SJSA1 (cell line): ENCODE measurements around the gene SLC12A7. TPM values are rescaled to one million over a fixed set of nuclear protein-coding genes. Genes with fewer than 3 reads are reported as not detected.
"Not testable (repeated sequence)": the region's sequence is repeated elsewhere in the genome, so short reads cannot be mapped to it uniquely, and the experiment has no call there.

Experiments used
- DNase-seq, 2 experiments: peaks; one replicate each; pipeline ENCODE4 v3.0.0-alpha.2; 2015 to 2020; ENCODE audit warnings: low spot score in 2 of 2, low read depth in 1 of 2
- H3K27ac ChIP-seq: fragments of 250-450 bp; sonication (Bioruptor Pico); 2 replicates; pipeline ENCODE4 v1.5.1; 2020; ENCODE audit warnings: mild to moderate bottlenecking, moderate library complexity
- H3K27me3 ChIP-seq: fragments of 250-450 bp; sonication (Bioruptor Pico); replicated peaks from 2 replicates; pipeline ENCODE4 v1.5.1; 2020; ENCODE audit warnings: mild to moderate bottlenecking, moderate library complexity
- H3K36me3 ChIP-seq: fragments of 250-450 bp; sonication (Bioruptor Pico); 2 replicates; pipeline ENCODE4 v1.5.1; 2020; ENCODE audit warnings: mild to moderate bottlenecking
- H3K4me1 ChIP-seq: fragments of 250-450 bp; sonication (Bioruptor Pico); replicated peaks from 2 replicates; pipeline ENCODE4 v1.6.1; 2021; ENCODE audit warnings: mild to moderate bottlenecking
- H3K4me3 ChIP-seq: fragments of 250-450 bp; sonication (Bioruptor Pico); 2 replicates; pipeline ENCODE4 v1.5.1; 2020; ENCODE audit warnings: mild to moderate bottlenecking
- H3K9me3 ChIP-seq: fragments of 250-450 bp; sonication (Bioruptor Pico); replicated peaks from 2 replicates; pipeline ENCODE4 v1.5.1; 2020; ENCODE audit warnings: mild to moderate bottlenecking
- total RNA-seq: library from RNA; depleted of rRNA; stranded (reverse); fragments of >200 nt; shearing (Covaris generic); gene quantifications from 2 replicates; pipeline ENCODE4 v1.2.3, GENCODE V29; 2014

Gene SLC12A7
- total RNA-seq, 1 experiment from 2014 or later: 11.9 TPM

DNA sequence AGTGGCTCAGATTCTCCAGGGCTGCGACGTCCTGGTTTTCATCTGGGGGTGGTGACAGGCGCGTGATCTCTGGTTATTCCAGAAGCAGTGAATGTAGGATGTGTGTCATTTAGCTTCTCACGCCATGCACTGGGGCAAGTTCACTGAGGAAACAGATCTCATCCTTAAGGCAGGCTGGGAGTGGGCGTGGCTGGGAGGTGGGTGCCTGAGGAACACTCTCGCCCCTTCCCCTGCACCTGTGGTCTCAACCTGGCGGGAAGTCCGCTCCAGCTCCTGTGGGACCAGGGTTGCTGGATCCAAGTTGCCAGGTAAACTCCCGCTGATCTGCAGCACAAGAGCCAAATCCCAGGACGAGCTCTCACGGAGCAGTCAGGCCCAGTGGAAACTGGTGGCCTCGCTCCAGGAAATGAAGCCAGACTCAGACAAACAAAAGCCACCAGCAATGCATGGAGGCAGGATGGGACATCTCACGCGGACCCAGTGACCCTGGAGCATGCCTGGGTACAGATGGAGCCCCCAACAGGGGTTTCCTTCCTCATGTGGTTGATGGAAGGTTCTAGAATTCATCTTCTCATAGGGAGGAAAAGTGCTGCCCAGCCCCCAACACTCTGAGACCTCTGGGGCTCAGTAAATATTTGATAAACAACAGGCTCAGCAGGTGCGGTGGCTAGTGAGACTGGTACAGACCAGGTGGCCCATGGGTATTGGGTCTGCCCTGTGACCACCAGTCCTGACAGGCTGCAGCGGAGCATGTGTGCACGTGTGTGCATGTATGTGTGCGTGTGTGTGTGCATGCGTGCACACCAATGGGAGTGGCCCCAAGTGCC, 16.3 kb upstream of the SLC12A7 start:
- no peaks in the 10 kb centered on the region; the same call in 1 of the 2 replicates for H3K27me3 ChIP-seq
- H3K9me3 ChIP-seq: no peaks in the 10 kb centered on the region
- DNase-seq: no peak

DNA sequence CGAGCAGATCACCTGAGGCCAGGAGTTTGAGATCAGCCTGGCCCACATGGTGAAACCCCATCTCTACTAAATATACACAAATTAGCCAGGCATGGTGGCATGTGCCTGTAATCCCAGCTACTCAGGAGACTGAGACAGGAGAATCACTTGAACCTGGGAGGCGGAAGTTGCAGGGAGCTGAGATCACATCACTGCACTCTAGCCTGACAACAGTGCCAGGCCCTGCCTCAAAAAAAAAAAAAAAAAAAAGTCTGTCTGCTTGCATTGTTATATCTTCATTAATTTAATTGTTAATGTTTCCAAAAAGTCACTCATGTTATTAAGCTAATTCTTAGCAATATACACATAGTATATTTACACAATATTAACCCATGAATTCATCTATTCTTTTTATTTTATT, 13.8 kb upstream of the SLC12A7 start:
- H3K4me1 ChIP-seq, H3K27me3 ChIP-seq, H3K4me3 ChIP-seq, H3K36me3 ChIP-seq, H3K27ac ChIP-seq, H3K9me3 ChIP-seq, DNase-seq: not testable (repeated sequence)

More for the DNA sequence above, 16.3 kb upstream of the SLC12A7 start:
- Histone ChIP-seq H3K36me3 (no peaks in the 10 kb centered on the region), H3K27ac (no peak overlapping the region), H3K4me1 (no peaks in the 10 kb centered on the region), H3K4me3 (no peak overlapping the region)

DNA sequence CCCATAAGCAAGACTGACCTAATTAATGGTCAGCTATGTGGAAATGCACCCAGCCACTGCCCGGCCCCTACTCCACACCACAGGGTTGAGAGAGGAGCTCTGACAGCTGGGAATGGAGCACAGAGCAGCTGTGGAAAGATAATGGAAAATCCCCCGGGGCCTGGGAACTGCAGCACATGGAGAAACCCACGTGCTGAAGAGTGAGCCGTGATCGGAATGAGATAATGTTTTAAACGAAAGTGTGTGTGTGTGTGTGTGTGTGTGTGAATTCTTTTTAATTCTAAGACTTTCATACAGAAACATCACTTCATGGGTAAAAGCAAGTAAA, 13.1 kb upstream of the SLC12A7 start:
- Histone ChIP-seq H3K36me3 (no peaks in the 10 kb centered on the region), H3K9me3 (no peaks in the 10 kb centered on the region), H3K27me3 (no peaks in the 10 kb centered on the region; the same call in 1 of the 2 replicates), H3K27ac (no peak overlapping the region), H3K4me1 (no peaks in the 10 kb centered on the region), H3K4me3 (no peak overlapping the region)
- no peak for DNase-seq

DNA sequence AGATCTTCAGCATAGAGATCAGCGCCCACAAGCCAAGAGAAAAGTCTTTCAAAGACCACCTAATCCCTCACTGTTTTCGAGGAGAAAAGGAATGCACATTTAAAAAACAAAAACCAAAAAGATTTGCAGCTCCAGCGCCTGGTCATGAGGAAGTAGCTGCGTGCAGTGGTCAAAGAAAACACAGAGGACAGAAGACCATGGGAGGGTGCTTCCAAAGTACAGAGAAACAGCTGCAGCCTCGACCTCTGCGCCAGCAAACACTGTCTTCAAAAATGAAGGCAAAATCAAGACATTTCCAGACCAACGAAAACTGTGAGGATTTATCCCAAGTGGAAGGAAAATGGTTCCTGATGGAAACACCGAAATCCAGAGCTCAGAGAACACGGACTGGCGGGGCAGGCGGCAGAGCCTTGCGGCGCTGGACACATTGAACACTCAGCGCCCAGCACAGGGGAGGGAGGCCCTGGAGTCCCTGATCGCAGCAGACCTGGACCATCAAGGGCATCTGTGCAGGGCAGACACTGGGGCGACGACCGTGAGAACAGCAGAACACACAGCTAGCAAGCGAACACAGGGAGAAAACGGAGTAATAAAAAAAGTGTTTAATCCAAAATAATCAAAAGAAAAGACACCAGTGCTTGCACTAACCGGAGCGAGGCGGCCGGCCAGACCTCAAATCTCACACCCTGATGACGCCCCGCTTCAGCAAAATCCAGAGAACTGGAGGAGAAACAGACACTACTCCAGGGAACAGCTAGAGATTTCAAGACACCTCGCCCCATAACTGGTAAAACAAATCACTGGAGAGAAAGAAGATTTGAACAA, 12.6 kb upstream of the SLC12A7 start:
- no peak for DNase-seq
- Histone ChIP-seq H3K36me3 (no peaks in the 10 kb centered on the region), H3K4me3 (no peak overlapping the region), H3K27ac (no peak overlapping the region), H3K27me3 (no peaks in the 10 kb centered on the region; the same call in 1 of the 2 replicates), H3K4me1 (no peaks in the 10 kb centered on the region), H3K9me3 (no peaks in the 10 kb centered on the region)

DNA sequence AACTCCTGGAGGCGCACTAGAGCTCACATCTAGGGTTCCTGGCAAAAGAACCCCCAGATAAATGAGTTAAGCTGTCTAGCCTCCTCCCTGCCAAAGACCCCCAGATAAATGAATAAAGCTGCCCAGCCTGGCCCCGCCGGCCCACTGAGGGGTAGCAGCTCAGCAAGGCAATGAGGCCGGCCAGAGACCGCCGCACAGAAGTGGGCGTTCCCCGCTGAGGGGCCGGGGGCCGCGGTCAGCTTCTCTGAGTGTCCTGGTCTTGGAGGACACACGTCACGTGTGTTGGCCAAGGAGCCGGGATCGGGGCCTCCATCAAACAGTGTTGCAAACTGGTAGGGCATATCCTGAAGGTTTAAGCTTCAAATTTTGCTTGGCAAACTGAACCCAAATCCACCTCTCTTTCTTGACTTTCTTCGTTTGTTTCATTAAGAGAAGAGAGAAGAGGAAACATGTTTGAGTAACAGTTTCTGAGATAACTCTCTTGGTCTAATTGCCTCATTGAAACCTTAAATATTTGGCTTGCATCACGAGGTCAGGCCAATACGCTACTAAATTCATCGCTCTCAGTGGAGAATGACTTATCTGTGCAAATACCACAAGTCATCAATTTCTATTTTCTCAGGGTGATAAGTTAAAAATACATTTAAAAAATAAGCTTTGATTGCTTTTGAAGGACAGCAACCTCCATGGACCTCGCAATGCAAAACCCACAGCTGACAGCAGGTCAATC, 11.7 kb upstream of the SLC12A7 start:
- no peaks in the 10 kb centered on the region; the same call in 1 of the 2 replicates for H3K27me3 ChIP-seq
- H3K27ac ChIP-seq: no peak overlapping the region
- H3K36me3 ChIP-seq: no peaks in the 10 kb centered on the region
- DNase-seq: no peak
- no peaks in the 10 kb centered on the region for H3K9me3 ChIP-seq
- peaks cover 2% of the 10 kb centered on the region; the same call in 1 of the 2 replicates for H3K4me1 ChIP-seq
- H3K4me3 ChIP-seq: no peak overlapping the region

DNA sequence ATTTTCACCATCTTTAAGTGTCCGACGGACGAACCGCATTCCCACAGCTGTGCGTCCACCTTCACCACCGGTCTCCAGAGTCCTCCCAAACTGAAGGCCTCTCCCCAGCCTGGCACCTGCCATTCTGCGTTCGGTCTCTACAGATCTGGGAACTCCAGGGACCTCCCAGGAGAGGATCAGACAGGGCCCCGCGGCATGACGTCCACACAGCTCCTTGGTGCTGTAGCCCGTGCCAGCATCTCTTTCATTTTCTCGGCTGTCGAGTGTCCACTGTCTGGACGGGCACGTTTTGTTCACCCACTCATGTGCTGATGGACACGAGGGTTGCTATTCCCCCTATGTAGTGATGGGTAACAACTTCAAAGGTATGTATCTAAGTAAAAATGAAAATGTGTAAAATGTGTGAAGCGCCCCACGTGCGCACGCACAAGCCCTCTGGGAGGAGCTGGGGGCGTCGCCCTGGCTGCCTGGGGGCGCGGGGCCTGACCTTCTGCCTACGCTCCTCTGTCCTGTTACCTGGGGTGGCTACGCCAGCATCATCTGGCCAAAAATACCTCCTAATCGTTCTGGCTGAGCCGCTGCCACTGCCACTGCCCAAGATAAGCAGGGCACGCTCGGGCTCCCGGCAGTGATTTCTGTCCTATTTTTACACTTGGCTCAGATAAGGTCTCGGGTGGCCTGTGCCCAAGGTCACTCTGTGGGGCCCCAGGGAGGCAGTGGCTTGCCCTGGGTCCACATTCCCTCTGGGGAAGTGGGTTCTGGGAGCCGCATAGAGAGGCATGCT, 10.8 kb upstream of the SLC12A7 start:
- Histone ChIP-seq H3K9me3 (no peaks in the 10 kb centered on the region), H3K4me1 (peaks cover 10% of the 10 kb centered on the region), H3K27ac (no peak overlapping the region), H3K4me3 (no peak overlapping the region), H3K27me3 (no peaks in the 10 kb centered on the region; the same call in 1 of the 2 replicates), H3K36me3 (no peaks in the 10 kb centered on the region)
- DNase-seq: no peak

DNA sequence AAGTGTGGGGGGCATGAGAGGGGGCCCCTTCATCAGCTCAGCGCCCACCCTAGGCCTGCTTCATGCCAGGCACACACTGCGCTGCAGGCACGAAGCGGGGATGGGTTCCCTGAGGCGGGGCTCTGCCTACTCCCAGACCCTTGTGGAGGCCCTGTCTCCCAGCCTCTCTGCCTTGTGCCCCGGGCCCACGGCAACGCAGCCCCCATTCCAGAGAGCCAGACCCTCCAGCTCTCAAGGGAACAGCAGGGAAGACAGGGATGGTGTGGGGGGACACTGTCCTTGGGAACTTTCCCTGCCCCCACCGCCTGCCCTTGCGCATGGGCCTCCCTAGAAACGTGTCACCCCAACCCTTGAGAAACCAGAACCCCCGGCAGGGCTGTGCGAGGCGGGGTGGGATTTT, 10.0 kb upstream of the SLC12A7 start:
- no peak overlapping the region for H3K27ac ChIP-seq
- peaks cover 19% of the 10 kb centered on the region for H3K4me1 ChIP-seq
- H3K27me3 ChIP-seq: no peaks in the 10 kb centered on the region; the same call in 1 of the 2 replicates
- H3K4me3 ChIP-seq: no peak overlapping the region
- H3K36me3 ChIP-seq: no peaks in the 10 kb centered on the region
- DNase-seq: no peak
- no peaks in the 10 kb centered on the region for H3K9me3 ChIP-seq

DNA sequence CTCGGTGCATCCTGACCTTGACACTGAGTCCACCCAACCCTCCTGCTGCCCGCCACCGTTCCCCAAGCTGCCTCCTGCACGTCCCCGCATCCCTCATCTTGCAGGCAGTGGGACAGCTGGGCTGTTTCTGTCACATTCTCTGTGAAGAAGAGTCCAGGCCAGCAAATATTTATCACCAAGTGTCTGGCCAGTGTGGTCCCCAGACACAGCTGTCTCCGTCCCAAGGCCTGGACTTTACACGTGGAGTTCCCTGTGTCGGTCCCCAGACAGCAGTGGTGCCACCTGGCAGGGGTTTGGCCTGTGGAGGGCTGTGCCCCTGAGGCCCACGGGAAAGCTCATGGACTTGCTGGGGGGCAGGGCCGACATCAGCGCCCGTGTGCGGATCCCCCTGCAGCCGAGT, 9.2 kb upstream of the SLC12A7 start:
- no peaks in the 10 kb centered on the region; the same call in 1 of the 2 replicates for H3K27me3 ChIP-seq
- H3K4me1 ChIP-seq: peaks cover 20% of the 10 kb centered on the region
- H3K4me3 ChIP-seq: no peak overlapping the region
- no peaks in the 10 kb centered on the region for H3K36me3 ChIP-seq
- no peak for DNase-seq
- H3K9me3 ChIP-seq: no peaks in the 10 kb centered on the region
- no peak overlapping the region for H3K27ac ChIP-seq

DNA sequence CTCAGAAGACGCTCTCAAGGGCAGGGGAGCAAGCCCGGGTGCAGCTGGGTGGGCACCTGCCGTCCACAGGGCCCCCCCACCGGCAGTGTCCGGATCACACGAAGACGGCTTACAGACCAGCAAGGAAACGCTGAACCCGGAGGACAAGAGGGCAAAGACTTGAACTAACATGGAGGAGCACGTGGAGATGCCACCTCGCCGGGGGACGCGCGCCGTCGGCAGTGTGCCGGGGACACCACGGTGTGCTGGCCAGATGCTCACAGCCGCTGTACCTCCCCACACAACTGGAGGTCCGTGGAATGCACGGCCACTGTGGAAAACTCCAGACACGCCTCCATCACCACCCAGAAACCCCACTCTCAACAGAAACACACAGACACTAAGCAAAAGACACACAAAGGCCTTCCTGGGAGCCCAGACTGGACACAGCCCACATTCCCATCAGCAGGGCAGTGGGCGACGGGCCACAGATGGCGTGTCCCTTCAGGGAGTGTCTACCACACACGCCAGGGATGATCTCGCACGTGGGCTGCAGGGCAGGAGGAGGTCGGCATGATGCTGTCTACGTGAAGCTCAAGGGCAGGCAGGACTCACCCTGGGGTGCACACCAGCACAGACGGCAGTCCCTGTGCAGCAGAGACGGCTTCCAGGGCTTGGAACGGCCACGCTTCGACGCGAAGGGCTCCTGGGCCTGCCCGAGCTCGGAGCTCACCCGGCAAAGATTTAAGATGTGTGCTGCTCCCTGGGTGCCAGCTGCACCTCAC, 8.6 kb upstream of the SLC12A7 start:
- H3K9me3 ChIP-seq: no peaks in the 10 kb centered on the region
- H3K4me1 ChIP-seq: peaks cover 20% of the 10 kb centered on the region
- H3K36me3 ChIP-seq: no peaks in the 10 kb centered on the region
- no peak overlapping the region for H3K4me3 ChIP-seq
- no peak overlapping the region for H3K27ac ChIP-seq
- no peak for DNase-seq
- H3K27me3 ChIP-seq: no peaks in the 10 kb centered on the region; the same call in 1 of the 2 replicates

DNA sequence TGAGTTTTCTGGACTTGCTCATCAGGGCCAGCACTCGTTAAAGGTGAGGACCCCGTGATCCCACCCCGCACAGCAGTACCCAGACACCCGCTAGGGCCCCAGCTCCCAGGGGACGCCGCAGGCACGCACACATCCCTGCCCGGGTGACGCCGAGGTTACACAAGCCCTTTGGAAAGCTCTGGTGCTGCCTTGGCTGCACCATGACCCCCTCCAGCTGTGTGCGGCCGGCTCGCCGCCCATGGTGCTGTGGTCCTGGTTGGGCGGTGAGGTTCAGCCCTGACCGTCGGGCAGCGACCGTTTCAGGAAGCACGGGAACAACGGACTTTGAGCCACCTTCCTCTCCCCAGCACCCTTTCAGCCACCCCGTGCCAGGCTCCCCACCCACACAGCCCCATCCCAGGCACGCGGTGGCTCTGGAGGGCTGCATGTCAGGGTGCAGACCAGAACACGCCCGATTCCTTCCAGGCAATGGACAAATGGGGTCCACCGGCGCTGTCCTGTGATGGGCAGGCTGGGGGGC, 7.5 kb upstream of the SLC12A7 start:
- Histone ChIP-seq H3K4me3 (no peak overlapping the region), H3K9me3 (no peaks in the 10 kb centered on the region), H3K4me1 (peaks cover 20% of the 10 kb centered on the region), H3K27ac (no peak overlapping the region), H3K36me3 (no peaks in the 10 kb centered on the region), H3K27me3 (no peaks in the 10 kb centered on the region; the same call in 1 of the 2 replicates)
- DNase-seq: no peak

DNA sequence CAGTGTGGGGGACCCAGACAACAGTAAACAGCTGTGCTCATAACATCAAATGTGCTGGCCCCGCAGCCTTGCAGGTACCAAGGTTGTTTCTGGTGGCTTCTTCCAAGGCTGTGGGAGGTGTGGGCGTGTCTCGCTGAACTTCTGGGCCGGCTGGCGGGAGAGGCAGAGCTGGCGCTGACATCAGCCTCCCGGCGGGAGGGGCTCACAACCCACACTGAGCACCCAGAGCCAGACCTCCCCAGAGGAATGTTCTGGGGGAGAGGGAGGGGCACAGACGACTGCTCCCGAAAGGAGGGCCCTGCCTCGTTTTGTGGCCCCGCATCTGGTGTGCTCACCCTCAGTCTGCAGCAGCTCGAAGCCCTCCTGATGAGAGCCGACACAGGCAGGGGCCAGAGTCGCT, 6.9 kb upstream of the SLC12A7 start:
- no peaks in the 10 kb centered on the region for H3K27me3 ChIP-seq
- no peaks in the 10 kb centered on the region for H3K36me3 ChIP-seq
- H3K4me3 ChIP-seq: no peak overlapping the region
- DNase-seq: no peak
- no peaks in the 10 kb centered on the region for H3K9me3 ChIP-seq
- H3K4me1 ChIP-seq: peaks cover 20% of the 10 kb centered on the region
- H3K27ac ChIP-seq: no peak overlapping the region

DNA sequence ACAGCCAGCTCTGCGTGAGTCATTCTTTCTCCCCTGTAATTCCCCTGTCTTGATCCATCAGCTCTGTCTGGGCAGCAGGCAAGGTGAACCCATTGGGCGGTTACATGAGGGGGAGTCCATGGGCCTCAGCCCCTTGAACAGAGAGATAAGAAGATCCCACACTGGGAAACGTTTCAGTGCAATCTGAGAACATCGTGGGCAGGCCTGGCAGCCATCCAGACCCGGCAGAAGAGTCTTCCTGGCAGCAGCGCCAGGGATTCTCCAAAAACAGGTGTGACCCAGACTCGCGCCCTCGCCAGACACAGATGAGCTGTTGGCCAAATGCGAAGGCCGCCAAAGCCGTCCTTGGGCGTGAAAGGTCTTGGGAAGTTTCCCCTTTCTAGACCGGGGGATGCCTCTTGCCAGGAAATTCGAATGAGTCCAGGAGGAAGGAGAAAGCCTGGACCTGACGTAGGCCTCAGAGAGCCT, 6.4 kb upstream of the SLC12A7 start:
- Histone ChIP-seq H3K36me3 (no peaks in the 10 kb centered on the region), H3K9me3 (no peaks in the 10 kb centered on the region), H3K27me3 (no peaks in the 10 kb centered on the region), H3K27ac (no peak overlapping the region), H3K4me1 (peaks cover 20% of the 10 kb centered on the region), H3K4me3 (no peak overlapping the region)
- DNase-seq: no peak
